ENCODE measurements around the gene CDC123. TPM values are rescaled to one million over a fixed set of nuclear protein-coding genes. Genes with fewer than 3 reads are reported as not detected.
"Not testable (repeated sequence)": the region's sequence is repeated elsewhere in the genome, so short reads cannot be mapped to it uniquely, and the experiment has no call there.

CDC123 gene
- total and polyA plus RNA-seq, 2 experiments from 2014 or later = 53.0 to 147 TPM

DNA sequence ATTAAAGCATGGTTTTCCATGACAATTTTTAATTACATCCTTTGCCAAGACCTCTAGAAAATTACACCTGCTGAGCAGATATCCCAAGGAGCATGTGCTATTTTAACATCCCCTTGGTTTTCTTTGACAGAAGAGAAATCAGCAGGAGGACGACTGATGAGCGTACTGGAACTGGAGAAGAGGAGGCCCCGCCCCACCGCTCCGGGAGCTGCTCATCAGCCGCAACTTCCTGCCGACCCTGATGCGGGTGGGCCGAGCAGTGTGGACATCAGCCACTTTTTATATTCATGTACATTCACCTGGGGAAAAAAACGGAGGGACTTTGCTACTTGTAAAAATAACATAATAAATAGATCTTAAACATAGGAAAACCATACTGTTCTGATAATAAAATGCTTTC is 54.2 kb downstream of the CDC123 start:
- H3K4me1 ChIP-seq (ENCODE audit: low read depth) = no peaks in the 10 kb centered on the region
- TF ChIP-seq, protein P1, sequence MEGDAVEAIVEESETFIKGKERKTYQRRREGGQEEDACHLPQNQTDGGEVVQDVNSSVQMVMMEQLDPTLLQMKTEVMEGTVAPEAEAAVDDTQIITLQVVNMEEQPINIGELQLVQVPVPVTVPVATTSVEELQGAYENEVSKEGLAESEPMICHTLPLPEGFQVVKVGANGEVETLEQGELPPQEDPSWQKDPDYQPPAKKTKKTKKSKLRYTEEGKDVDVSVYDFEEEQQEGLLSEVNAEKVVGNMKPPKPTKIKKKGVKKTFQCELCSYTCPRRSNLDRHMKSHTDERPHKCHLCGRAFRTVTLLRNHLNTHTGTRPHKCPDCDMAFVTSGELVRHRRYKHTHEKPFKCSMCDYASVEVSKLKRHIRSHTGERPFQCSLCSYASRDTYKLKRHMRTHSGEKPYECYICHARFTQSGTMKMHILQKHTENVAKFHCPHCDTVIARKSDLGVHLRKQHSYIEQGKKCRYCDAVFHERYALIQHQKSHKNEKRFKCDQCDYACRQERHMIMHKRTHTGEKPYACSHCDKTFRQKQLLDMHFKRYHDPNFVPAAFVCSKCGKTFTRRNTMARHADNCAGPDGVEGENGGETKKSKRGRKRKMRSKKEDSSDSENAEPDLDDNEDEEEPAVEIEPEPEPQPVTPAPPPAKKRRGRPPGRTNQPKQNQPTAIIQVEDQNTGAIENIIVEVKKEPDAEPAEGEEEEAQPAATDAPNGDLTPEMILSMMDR (IDR thresholded peaks at IDR 0.05; ENCODE audit: low read depth, low read length) = no peak
- H3K27me3 ChIP-seq = no peaks in the 10 kb centered on the region
- H3K27ac ChIP-seq = no peak overlapping the region
- peaks cover 13% of the 10 kb centered on the region for H3K36me3 ChIP-seq
- H3K9me3 ChIP-seq (ENCODE audit: low read depth) = no peaks in the 10 kb centered on the region
- DNase-seq (ENCODE audit: low read depth in 1 of 2, low spot score in 1 of 2) = no peak
- no peak overlapping the region for H3K4me3 ChIP-seq

DNA sequence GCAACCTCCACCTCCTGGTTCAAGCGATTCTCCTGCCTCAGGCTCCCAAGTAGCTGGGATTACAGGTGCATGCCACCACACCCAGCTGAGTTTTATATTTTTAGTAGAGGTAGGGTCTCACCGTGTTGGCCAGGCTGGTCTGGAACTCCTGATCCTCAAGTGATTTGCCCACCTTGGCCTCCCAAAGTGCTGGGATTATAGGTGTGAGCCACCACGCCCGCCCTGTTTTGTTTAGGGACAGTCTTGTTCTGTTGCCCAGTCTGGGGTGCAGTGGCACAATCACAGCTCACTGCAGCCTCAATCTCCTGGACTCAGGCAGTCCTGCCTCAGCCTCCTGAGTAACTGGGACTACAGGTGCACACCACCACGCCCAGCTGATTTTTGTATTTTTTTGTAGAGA is 54.7 kb downstream of the CDC123 start:
- DNase-seq (ENCODE audit: low read depth in 1 of 2, low spot score in 1 of 2); H3K36me3 ChIP-seq; H3K27ac ChIP-seq; H3K9me3 ChIP-seq (ENCODE audit: low read depth); H3K4me1 ChIP-seq (ENCODE audit: low read depth); H3K27me3 ChIP-seq; H3K4me3 ChIP-seq: not testable (repeated sequence)

DNA sequence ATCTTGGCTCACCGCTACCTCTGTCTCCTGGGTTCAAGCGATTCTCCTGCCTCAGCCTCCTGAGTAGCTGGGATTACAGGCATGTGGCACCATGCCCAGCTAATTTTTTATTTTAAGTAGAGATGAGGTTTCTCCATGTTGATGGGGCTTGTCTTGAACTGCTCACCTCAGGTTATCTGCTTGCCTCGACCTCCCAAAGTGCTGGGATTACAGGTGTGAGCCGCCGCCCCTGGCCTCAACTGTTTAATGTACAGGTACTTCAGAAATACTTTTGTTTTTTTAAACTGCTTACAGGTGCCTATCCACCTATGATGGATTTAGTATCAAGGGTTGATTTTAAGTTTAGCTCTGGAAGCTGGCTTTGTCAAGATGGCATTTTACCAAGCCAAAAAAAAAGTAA is 55.6 kb downstream of the CDC123 start:
- Histone ChIP-seq H3K36me3 (peaks cover 2% of the 10 kb centered on the region), H3K27me3 (no peaks in the 10 kb centered on the region), H3K4me3 (no peak overlapping the region), H3K4me1 (ENCODE audit: low read depth) (no peaks in the 10 kb centered on the region), H3K27ac (no peak overlapping the region), H3K9me3 (ENCODE audit: low read depth) (no peaks in the 10 kb centered on the region)
- DNase-seq (ENCODE audit: low read depth in 1 of 2, low spot score in 1 of 2) = no peak
- TF ChIP-seq, protein P1 (IDR thresholded peaks at IDR 0.05; ENCODE audit: low read depth, low read length) = no peak

DNA sequence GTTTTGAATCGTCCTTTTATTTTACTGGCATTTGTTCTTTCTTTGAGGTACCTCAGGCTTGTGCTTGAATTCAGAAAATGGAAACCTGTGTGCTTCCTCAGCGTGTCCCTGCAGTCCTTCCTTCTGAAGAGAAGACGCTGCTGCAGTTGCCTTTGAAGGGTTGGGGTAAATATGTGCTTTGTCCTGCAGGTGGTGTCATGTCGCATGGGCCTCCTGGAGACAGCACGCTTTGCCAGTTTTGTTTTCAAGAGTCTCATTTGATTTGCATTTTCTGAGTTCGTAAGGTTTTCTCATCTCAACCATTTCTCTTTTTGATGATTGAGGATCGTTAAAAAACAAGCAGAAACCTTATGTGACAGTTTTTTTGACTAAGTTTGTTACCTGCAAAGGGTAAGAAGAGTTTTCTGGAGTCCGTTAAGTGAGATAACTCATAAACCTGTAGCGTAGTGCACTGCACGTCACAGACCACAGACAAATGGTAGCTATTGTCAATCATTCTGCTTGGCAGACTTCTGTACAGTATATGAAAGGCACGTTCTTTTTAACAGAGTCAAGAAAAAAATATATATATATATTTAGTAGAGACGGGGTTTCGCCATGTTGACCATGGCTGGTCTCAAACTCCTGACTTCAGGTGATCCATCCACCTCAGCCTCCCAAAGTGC is 57.0 kb downstream of the CDC123 start:
- Histone ChIP-seq H3K9me3 (ENCODE audit: low read depth) (no peaks in the 10 kb centered on the region), H3K27me3 (no peaks in the 10 kb centered on the region), H3K4me1 (ENCODE audit: low read depth) (no peaks in the 10 kb centered on the region), H3K36me3 (peaks cover 2% of the 10 kb centered on the region), H3K4me3 (no peak overlapping the region), H3K27ac (no peak overlapping the region)
- DNase-seq (ENCODE audit: low read depth in 1 of 2, low spot score in 1 of 2) = no peak
- TF ChIP-seq, protein P1 (IDR thresholded peaks at IDR 0.05; ENCODE audit: low read depth, low read length) = peak; percentile 14

DNA sequence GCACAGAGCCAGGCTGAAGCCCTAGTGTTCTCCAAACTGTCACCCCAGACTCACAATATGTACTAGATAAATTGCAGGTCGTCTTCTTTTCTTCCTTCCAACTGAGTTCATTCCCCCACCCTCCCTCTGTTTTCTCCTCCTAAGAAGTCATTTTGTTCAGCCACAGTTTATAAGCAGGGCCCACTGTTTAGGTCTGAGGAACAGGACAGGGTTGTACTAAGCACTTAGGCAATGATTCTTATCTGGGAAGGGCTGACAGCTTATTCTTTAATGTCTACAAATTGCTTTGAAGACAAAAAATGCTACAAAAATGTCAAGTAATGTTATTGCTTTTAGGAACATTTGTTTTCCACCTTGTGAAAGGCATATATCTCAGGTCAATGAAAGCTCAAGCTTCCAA is 59.1 kb downstream of the CDC123 start:
- no peak overlapping the region for H3K4me3 ChIP-seq
- H3K4me1 ChIP-seq (ENCODE audit: low read depth) = no peaks in the 10 kb centered on the region
- no peaks in the 10 kb centered on the region for H3K9me3 ChIP-seq (ENCODE audit: low read depth)
- H3K36me3 ChIP-seq = no peaks in the 10 kb centered on the region
- H3K27me3 ChIP-seq = no peaks in the 10 kb centered on the region
- DNase-seq (ENCODE audit: low read depth in 1 of 2, low spot score in 1 of 2) = no peak
- TF ChIP-seq, protein P1 (IDR thresholded peaks at IDR 0.05; ENCODE audit: low read depth, low read length) = no peak
- H3K27ac ChIP-seq = no peak overlapping the region

DNA sequence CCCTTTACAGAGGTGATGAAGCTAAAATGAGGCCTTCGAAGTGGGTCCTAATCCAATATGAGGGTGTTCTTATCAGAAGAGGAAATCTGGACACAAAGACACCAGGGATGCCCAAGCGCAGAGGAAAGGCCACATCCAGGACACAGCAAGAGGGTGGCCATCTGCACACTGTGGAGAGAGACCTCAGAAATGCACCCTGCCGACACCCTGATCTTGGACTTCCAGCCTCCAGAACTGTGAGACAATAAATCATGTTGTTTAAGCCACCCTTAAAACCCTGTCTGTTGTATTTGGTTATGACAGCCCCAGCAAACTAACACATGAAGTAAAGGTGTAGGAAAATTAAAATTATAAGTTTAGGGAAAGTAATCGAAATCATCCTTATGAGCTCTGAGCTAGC is 64.0 kb downstream of the CDC123 start:
- TF ChIP-seq, protein P1 (IDR thresholded peaks at IDR 0.05; ENCODE audit: low read depth, low read length) = no peak
- Histone ChIP-seq H3K36me3 (no peaks in the 10 kb centered on the region), H3K27me3 (no peaks in the 10 kb centered on the region), H3K4me1 (ENCODE audit: low read depth) (no peaks in the 10 kb centered on the region), H3K27ac (no peak overlapping the region), H3K9me3 (ENCODE audit: low read depth) (no peaks in the 10 kb centered on the region), H3K4me3 (no peak overlapping the region)
- DNase-seq (ENCODE audit: low read depth in 1 of 2, low spot score in 1 of 2) = no peak

Measured in cardiac muscle cell (in vitro differentiated cells and primary cell).